Brain microvascular endothelial cell (primary cell): ENCODE data around the gene PHOX2B.

Experiments
- DNase-seq: peaks from one replicate; pipeline ENCODE4 v3.0.0-alpha.2; 2020
- H3K27ac ChIP-seq: fragments of 250-450 bp; sonication (Bioruptor Pico); 2 replicates; pipeline ENCODE4 v1.5.1; 2020; ENCODE audit warnings: mild to moderate bottlenecking, moderate library complexity
- H3K27me3 ChIP-seq: fragments of 250-450 bp; sonication (Bioruptor Pico); replicated peaks from 2 replicates; pipeline ENCODE4 v1.5.1; 2020; ENCODE audit warnings: mild to moderate bottlenecking
- H3K36me3 ChIP-seq: fragments of 250-450 bp; sonication (Bioruptor Pico); replicated peaks from 2 replicates; pipeline ENCODE4 v1.5.1; 2020; ENCODE audit warnings: mild to moderate bottlenecking
- H3K4me3 ChIP-seq: 2 replicates; pipeline ENCODE4 v1.5.1; 2011; ENCODE audit warnings: low read depth, mild to moderate bottlenecking, control low read depth, low read length, moderate library complexity
- in situ Hi-C: cut with HindIII; loops from 2 replicates; pipeline ENCODE4 v1.10.0; 2017; ENCODE audit warnings: low sequenced_read_pairs, low pct_ligation_motif_present
- TF ChIP-seq, protein P1 (sequence below): IDR thresholded peaks from 2 replicates; pipeline ENCODE4 v1.5.1; 2011; ENCODE audit warnings: low read depth, mild to moderate bottlenecking, moderate library complexity, low read length, control low read depth, inconsistent platforms; ENCODE audit errors: missing control alignments

The PHOX2B gene

DNA sequence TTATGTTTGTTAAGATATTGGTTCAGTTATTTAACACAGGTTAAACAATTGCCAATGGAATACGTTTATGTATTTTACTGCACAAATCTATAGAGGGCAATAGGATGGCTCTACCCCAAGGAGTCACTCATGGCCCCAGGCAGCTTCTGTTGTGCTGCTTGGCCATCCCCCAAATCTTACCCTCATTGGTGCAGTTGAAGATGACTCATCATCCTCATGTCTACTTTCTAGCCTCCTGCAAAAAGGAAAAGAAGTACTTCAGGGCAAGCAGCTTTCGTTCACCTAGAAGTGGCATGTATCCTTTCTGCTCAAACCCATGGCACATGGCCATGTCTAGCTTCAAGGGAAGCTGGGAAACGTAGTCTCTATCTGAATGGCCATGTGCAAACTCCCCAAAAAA is 14.2 kb downstream of the PHOX2B start:
- H3K27ac ChIP-seq, result no peak overlapping the region
- no peak overlapping the region for H3K4me3 ChIP-seq
- DNase-seq, result no peak
- TF ChIP-seq, protein P1, sequence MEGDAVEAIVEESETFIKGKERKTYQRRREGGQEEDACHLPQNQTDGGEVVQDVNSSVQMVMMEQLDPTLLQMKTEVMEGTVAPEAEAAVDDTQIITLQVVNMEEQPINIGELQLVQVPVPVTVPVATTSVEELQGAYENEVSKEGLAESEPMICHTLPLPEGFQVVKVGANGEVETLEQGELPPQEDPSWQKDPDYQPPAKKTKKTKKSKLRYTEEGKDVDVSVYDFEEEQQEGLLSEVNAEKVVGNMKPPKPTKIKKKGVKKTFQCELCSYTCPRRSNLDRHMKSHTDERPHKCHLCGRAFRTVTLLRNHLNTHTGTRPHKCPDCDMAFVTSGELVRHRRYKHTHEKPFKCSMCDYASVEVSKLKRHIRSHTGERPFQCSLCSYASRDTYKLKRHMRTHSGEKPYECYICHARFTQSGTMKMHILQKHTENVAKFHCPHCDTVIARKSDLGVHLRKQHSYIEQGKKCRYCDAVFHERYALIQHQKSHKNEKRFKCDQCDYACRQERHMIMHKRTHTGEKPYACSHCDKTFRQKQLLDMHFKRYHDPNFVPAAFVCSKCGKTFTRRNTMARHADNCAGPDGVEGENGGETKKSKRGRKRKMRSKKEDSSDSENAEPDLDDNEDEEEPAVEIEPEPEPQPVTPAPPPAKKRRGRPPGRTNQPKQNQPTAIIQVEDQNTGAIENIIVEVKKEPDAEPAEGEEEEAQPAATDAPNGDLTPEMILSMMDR, result no peak
- no peaks in the 10 kb centered on the region for H3K36me3 ChIP-seq
- in situ Hi-C loops, result no loop called here
- H3K27me3 ChIP-seq, result no peaks in the 10 kb centered on the region

DNA sequence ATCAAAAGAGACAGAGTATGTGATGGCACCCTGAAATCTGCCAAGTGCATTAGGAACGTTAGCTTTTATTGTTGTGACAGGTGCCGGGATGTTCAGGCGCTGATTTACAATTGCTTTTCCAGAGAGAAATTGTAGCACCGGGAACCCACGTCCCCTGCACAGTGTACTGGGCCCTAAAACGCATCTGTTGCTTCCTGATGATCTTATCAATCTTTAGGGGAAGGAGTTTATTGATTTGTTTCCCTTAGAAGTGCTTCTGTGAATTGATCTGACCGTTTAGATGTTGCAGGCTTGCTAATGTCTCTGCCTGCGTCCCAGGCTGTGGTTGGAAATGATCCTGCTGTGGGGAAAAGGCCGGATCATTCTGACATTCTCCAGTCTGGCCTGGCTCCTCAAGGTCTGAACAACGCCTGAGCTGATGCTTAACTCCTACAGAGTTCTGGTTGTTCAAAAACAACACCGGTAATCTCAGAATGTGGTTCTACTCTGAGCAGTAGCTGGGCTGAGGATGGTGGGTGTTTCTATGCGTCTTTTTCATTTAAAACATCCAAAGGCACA is 16.9 kb downstream of the PHOX2B start:
- TF ChIP-seq, protein P1, result no peak
- in situ Hi-C loops, result no loop called here
- Histone ChIP-seq H3K4me3 (no peak overlapping the region), H3K27ac (no peak overlapping the region), H3K36me3 (no peaks in the 10 kb centered on the region), H3K27me3 (no peaks in the 10 kb centered on the region)
- no peak for DNase-seq

DNA sequence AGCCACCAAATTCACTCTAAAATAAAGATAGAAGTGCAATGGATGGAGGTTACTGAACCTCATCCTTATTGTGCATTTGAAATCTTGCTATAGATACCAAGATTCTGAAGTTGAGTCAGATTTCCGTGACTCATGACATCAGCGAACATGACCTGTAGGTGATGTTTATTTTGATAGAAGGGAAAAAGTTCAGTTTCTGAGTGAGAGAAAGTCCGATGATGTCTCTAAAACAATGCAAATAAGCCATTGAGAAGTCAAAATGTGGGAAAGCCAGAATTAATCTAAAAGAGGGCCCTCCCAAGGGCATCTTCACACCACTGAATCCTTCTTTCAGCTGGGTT is 20.0 kb downstream of the PHOX2B start:
- no peak overlapping the region for H3K4me3 ChIP-seq
- H3K27ac ChIP-seq, result no peak overlapping the region
- no peaks in the 10 kb centered on the region for H3K36me3 ChIP-seq
- no peaks in the 10 kb centered on the region for H3K27me3 ChIP-seq
- in situ Hi-C loops, result no loop called here
- TF ChIP-seq, protein P1, result no peak
- no peak for DNase-seq

DNA sequence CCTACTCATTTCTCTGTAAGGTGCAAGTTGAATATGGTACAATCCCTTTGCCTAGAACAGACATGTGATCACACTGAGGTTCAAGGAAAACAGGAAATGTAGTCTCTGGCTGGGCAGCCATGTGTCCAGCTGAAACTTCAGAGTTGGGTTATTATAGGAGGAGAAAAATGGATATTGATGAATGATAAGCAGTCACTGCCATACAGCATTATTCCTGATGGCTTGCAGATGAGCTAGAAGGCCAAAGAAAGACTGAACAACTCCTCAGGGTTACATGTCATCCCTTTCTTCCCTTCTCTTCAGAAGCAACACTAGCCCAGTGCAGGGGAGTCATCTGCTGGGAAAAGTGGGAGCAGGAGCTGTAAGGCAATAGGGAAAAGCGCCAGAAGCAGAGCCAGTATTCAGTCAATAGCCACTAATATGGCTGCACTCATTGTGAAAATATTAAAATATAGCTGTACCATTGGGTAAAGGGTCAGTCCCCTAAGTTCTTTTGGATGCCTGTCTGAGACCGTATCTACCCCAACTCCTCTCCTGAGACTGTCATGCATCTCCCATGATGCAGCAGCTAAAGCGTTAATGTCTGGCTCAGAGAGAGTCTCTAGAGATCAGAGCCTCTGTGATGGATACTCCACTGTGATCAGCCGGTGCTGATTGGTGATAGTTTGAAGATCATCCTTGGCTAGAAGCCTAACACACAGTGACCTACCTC is 20.5 kb downstream of the PHOX2B start:
- in situ Hi-C loops, result no loop called here
- TF ChIP-seq, protein P1, result no peak
- no peak for DNase-seq
- Histone ChIP-seq H3K4me3 (no peak overlapping the region), H3K27ac (no peak overlapping the region), H3K36me3 (no peaks in the 10 kb centered on the region), H3K27me3 (no peaks in the 10 kb centered on the region)

DNA sequence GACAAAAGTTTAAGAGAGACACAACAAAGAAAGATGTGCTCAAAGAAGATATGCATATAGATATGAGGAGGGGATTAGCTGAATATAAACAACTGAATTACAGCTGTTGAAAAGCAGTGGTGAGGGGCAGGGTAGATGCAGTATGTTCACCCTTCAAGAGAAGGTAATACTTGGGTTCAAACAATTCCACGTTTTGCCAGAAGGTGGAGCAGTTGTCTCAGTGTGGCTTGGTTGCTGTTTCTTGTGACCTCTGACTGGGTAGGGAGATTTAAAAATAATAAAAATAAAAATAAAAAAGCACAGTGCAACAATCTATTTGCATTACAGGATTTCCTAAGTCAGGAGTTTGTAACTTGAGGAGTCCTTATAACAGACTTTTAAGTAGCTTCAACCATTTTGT is 23.3 kb downstream of the PHOX2B start:
- no peak overlapping the region for H3K27ac ChIP-seq
- H3K36me3 ChIP-seq, result no peaks in the 10 kb centered on the region
- H3K27me3 ChIP-seq, result no peaks in the 10 kb centered on the region
- TF ChIP-seq, protein P1, result peak; percentile 41
- in situ Hi-C loops, result no loop called here
- DNase-seq, result no peak
- no peak overlapping the region for H3K4me3 ChIP-seq

DNA sequence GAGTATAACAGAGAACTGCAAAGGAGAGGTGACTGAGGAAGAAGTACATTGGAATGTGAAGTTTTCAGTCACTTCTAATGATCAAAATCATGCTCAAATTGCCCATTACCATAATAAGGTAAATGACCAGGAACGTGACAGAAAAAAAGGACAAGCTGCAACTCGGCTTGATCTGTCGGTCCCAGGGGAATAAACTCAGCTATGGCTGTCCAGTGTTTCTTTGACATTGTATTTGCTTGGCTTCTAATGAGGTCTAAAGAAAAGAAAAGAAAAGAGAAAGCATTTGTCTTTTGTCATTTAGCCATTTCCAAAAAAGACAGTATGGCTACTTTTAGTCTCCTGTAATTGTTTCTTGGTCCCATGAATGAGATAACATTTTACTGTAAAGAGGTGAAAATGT is 25.2 kb downstream of the PHOX2B start:
- Histone ChIP-seq H3K36me3 (no peaks in the 10 kb centered on the region), H3K4me3 (no peak overlapping the region), H3K27me3 (no peaks in the 10 kb centered on the region), H3K27ac (no peak overlapping the region)
- DNase-seq, result no peak
- in situ Hi-C loops, result no loop called here
- TF ChIP-seq, protein P1, result no peak
